ENCODE measurements around the gene MAGEE1.

MAGEE1 gene, protein sequence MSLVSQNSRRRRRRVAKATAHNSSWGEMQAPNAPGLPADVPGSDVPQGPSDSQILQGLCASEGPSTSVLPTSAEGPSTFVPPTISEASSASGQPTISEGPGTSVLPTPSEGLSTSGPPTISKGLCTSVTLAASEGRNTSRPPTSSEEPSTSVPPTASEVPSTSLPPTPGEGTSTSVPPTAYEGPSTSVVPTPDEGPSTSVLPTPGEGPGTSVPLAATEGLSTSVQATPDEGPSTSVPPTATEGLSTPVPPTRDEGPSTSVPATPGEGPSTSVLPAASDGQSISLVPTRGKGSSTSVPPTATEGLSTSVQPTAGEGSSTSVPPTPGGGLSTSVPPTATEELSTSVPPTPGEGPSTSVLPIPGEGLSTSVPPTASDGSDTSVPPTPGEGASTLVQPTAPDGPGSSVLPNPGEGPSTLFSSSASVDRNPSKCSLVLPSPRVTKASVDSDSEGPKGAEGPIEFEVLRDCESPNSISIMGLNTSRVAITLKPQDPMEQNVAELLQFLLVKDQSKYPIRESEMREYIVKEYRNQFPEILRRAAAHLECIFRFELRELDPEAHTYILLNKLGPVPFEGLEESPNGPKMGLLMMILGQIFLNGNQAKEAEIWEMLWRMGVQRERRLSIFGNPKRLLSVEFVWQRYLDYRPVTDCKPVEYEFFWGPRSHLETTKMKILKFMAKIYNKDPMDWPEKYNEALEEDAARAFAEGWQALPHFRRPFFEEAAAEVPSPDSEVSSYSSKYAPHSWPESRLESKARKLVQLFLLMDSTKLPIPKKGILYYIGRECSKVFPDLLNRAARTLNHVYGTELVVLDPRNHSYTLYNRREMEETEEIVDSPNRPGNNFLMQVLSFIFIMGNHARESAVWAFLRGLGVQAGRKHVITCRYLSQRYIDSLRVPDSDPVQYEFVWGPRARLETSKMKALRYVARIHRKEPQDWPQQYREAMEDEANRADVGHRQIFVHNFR

DNA sequence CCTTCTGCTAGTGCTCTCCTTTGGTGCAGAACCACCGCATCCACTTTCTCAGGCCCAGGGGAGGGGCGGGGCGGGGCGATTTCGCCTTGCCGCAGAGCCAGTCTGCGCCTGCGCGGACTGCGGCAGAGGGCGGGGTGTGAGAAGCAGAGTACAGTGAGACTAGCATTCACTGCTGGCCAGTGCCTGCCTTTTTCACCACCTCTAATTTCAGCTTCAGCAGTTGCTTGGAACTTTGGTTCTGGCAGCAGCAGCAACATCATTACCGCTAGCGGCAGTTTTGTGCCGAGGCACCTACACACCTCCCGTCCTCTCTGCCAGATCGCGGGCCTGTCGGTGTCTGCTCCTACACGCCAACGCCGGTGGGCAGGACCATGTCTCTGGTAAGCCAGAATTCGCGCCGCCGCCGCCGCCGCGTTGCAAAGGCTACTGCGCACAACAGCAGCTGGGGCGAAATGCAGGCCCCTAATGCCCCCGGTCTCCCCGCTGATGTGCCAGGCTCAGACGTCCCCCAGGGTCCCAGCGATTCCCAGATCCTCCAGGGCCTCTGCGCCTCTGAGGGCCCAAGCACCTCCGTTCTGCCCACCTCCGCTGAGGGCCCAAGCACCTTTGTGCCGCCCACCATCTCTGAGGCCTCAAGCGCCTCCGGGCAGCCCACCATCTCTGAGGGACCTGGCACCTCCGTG is at the start of gene MAGEE1:
TSS of gene MAGEE1 (plus strand) at position 151 of the 683 bp plus-strand sequence. CDS start at position 372, 221 bp downstream.
- peak; percentile 71 for DNase-seq (ENCODE audit: low read depth)

DNA sequence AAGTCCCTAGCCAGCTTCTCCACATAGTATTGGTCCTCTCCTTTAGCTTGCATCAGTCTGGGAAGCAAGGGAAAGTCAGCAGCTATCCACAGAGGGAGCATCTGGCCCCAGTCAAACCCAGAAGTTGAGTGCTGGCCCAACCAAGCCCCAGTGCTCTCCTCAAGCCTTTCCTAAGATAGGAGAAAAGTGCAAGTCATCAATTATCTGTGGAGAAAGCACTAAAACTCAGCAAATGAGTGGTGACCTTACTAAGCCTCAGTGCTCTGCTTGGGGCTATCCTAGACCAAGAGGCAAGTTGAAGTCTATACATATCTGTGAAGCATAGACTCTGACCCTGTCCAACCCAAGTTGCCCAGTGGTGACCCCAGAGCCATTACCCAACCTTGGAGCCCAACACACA is 28.5 kb upstream of the MAGEE1 start:
- no peak for DNase-seq (ENCODE audit: low read depth)

- no peak for DNase-seq (ENCODE audit: low read depth)
Observed at GRCh38 chrX:76407795-76408194, 19.7 kb upstream of the MAGEE1 start.

GRCh38 chrX:76420237-76420636 is 7.3 kb upstream of the MAGEE1 start:
- no peak for DNase-seq (ENCODE audit: low read depth)

- no peak for DNase-seq (ENCODE audit: low read depth)
Observed at GRCh38 chrX:76428243-76429130, 977 bp downstream of the MAGEE1 start.

GRCh38 chrX:76433219-76433618 is 5.7 kb downstream of the MAGEE1 start:
- no peak for DNase-seq (ENCODE audit: low read depth)

- DNase-seq (ENCODE audit: low read depth), result no peak
Observed at GRCh38 chrX:76434103-76434741, 6.7 kb downstream of the MAGEE1 start.

DNA sequence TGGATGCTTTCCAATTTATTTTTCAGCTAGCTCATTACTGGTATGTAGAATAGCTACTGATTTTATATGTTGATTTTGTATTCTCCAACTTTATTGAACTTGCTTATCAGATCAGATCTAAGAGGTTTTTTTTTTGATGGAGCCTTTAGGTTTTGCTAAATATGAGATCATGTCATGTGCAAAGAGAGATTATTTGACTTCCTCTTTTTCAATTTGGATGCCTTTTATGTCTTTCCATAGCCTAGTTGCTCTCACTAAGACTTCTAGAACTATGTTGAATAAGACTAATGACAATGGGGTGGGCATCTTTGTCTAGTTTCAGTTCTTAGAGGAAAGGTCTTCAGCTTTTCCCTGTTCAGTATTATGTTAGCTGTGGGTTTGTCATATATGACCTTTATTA is 11.7 kb downstream of the MAGEE1 start:
- DNase-seq (ENCODE audit: low read depth), result no peak

DNA sequence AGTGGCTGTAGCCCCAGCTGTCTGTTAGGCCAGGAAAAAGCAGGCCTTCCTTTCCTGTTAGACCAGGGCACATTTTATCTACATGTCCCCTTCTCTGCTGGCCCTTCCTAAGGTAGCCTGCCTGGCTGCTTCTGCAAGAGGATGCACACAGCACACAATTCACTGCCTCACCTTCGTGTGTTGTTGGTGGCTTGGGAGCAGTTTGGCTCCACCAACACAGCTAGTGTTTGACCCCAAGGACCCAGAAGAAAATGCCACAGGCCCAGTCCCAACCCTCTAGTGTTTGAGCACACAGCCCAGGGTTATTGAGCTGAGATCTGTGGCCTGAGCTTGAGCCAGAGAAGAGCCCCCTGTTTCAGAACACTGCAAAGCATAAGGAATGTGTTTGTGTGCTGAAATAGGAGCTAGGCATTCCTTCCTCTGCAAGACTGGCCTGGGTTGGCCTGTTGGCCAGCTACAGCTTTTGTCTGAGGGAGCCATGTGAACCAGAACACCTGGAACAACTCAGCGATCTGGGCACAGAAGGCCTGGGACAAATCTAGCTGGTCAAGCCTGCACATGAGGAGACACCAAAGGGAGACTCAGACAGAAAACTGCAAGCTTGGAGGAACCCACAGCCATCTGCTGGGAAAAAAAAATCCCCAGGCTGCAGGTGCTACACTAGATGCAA is 26.4 kb downstream of the MAGEE1 start:
- no peak for DNase-seq (ENCODE audit: low read depth)

DNA sequence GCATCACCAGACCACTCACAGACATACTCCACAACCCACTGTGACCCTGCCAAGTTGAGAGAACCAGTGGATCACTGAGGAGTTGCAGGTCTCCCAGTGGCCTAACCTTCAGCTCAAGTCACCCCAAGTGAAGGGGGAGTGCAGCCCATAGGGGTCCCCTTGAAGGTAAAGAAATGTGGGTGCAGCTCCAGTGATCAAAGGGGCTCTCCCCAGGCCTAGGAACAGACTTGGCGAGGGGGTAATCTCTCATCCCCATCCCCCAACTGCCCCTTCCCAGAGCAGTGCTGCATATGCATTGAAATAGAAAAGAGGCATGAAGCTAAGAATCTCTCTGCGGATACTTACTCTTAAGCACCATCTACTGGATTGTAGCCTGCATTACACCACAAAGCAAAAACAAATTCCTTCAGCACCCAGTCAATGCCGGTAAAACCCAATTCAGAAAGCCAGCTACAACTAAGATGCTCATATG is 27.0 kb downstream of the MAGEE1 start:
- peak; percentile 33 for DNase-seq (ENCODE audit: low read depth)

- DNase-seq (ENCODE audit: low read depth), result no peak
Observed at GRCh38 chrX:76477353-76477752, 49.8 kb downstream of the MAGEE1 start.

All from EH (cell line).